ES-I3 (cell line): Measurements from ENCODE around the gene SUSD6.
A peak's percentile ranks its signal among the peaks of the same experiment; 100 is the strongest.
"Not testable (repeated sequence)": the region's sequence is repeated elsewhere in the genome, so short reads cannot be mapped to it uniquely, and the experiment has no call there.

Experiments
- H3K36me3 ChIP-seq: 2 replicates; pipeline ENCODE4 v1.6.1; 2013; ENCODE audit warnings: mild to moderate bottlenecking, low read length, control low read depth, moderate library complexity; ENCODE audit not compliant: insufficient read depth
- H3K4me1 ChIP-seq: 2 replicates; pipeline ENCODE4 v1.6.1; 2013; ENCODE audit warnings: mild to moderate bottlenecking, control low read depth, low read length; ENCODE audit not compliant: insufficient read depth
- H3K9ac ChIP-seq: 2 replicates; pipeline ENCODE4 v1.6.1; 2013; ENCODE audit warnings: low read depth, mild to moderate bottlenecking, low read length, moderate library complexity
- H3K9me3 ChIP-seq: 2 replicates; pipeline ENCODE4 v1.6.1; 2013; ENCODE audit warnings: mild to moderate bottlenecking, low read length, moderate library complexity; ENCODE audit not compliant: control insufficient read depth, insufficient read depth

Gene SUSD6

DNA sequence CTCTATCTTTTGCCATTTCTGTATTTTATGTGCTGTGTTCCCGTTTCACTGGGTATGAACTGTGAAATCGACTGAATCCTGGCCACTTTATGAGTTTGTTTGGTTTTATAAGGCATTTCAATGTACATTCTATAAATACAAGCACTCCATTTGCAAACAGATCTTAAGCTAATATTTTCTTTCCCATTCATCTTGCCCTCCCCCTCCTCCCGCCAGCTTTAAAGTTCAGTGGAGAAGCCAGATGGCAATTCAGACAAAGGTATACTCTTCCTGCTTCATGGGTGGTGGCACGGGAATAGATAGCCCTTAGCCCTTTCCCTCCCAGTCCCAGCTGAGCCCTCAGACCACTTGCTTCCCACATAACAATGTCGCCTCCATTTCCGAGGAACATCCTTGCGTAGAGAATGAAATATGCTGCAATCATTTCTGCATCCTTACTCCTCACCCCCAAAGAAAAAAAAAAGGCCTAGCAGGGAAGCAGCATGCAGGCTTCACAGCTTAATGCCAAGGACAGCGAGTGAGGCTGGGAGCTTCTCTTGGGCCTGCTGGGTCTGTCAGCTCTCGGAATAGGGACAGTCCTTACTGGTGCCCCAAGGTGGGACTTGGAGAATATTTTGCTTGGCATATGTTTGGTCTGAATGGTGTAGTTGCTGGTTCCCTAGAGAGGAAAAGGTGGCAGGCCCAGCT lies 102.7 kb downstream of the SUSD6 start:
- Histone ChIP-seq H3K4me1 (peaks cover 40% of the 10 kb centered on the region), H3K36me3 (no peaks in the 10 kb centered on the region), H3K9ac (no peak overlapping the region), H3K9me3 (no peaks in the 10 kb centered on the region)

DNA sequence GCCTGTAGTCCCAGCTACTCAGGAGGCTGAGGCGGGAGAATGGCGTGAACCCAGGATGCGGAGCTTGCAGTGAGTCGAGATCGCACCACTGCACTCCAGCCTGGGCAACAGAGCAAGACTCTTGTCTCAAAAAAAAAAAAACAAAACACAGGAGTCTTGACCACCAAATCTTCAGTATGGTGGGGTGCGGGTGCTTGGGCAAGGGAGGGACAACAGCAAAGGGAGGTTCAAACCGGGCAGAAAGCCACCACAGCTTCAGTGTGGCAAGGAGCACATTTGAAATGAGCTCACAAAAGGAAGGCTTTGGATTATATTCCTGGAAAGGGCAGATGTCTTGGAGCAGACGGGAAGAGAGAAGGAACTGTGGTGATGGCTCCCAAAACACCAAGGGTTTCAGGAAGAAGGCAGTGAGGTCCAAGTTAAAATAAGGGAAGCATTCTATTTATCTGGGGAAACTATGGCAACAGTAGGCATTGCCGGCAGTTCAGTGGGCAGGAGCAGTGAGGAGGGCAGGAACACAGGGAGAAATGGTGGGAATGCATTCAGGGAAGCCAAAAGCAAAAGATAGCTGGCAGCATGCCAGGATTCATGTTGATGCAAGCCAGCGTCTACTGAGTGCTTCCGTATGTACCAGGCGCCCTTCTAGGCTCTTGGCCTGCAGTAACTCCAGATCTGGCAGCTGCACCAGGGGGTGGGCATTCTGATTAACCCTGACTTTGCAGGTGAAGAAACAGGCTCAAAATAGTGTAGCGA lies 104.5 kb downstream of the SUSD6 start:
- Histone ChIP-seq H3K9ac (no peak overlapping the region), H3K9me3 (no peaks in the 10 kb centered on the region), H3K36me3 (no peaks in the 10 kb centered on the region), H3K4me1 (peaks cover 40% of the 10 kb centered on the region)

DNA sequence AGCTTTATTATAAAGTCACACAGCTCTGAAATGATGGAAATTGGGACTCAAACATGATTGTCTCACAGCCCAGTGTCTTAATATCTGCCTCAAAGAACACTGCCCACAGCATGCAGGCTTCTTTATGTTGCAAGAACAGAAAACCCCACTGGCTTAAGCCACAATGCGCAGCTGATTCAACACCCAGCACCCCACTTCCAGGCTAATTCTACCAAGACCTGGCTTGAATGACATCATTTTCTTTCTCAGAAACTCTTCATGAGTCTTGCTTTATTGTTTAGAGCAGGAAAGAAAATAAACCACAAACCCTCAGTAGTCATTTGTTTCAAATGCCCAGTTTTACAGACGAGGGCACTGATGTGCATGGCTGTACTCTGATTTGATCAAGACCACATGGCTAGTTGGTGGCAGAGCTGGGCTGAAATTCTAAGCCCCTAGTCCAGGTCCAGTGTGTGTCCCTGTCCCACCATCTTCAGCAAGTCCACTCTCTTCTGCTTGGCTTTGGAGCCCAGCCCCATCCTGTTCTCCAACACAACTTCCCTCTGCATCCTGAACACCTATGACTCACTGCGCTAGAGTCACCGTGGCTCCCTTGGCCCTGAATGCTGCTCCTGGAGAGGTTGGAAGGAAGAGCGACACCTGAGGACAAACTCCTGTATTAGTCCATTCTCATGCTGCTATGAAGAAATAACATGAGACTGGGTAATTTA lies 105.2 kb downstream of the SUSD6 start:
- peaks cover 35% of the 10 kb centered on the region for H3K4me1 ChIP-seq
- H3K9me3 ChIP-seq: no peaks in the 10 kb centered on the region
- H3K36me3 ChIP-seq: no peaks in the 10 kb centered on the region
- H3K9ac ChIP-seq: no peak overlapping the region

DNA sequence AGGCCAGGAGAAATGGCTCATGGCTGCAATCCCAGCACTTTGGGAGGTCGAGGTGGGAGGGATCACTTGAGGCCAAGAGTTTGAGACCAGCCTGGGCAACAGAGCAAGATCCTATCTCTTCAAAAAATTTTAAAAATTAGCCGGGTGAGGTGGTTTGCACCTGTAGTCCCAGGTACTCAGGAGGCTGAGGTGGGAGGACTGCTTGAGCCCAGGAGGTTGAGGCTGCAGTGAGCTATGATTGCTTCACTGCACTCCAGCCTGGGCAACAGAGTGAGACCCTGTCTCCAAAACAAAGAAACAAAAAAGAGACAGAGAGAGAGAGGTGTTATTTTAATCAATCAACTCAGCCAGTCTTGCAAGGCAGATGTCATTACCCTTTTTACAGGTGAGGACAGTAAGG lies 107.2 kb downstream of the SUSD6 start:
- H3K36me3 ChIP-seq, H3K9me3 ChIP-seq, H3K9ac ChIP-seq: not testable (repeated sequence)
- peaks cover 16% of the 10 kb centered on the region for H3K4me1 ChIP-seq

DNA sequence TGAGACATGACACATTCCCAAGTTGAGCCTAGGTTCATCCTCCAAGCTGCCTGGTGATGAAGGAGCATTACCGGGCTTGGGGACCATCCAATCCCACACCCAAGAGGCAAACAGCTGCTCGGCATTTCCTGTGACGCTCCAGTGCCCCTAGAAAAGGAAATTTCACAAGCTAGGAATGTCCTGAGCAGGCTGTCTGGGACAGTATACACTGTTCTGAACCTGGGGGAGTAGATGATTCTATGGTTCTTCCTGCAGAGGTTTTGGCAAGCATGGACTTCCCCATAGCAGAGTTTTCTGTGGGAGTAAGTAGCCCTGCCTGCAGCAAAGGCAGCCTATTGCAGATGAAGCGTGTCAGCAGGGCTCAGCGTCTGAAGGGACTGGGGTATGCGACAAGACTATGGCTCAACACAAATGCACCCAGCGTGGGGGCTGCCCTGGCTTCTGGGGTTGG lies 108.1 kb downstream of the SUSD6 start:
- Histone ChIP-seq H3K36me3 (no peaks in the 10 kb centered on the region), H3K4me1 (peaks cover 6% of the 10 kb centered on the region; the same call in 1 of the 2 replicates), H3K9me3 (no peaks in the 10 kb centered on the region), H3K9ac (no peak overlapping the region)

DNA sequence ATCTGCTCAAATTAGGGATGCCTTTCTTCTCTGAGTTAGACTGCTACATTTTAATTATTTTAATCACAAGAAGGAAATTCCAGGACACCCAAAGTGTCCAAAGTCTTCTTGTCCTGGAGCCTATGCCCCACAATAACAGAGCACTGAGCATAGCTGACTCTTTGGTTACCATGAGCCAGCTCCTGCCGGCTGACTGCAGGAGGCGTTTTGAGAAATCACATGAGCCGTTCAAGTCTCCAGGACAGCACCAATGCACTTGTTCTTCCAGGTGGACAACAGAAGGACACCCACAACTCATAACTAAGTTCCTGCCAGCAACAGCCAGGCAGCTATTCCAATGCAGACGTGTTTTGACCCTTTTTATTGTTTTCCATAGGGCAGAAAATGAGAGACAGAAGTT lies 109.5 kb downstream of the SUSD6 start:
- Histone ChIP-seq H3K9ac (no peak overlapping the region), H3K4me1 (0 out of 2 replicates have a peak, but pooled peaks cover 4% of the 10 kb centered on the region), H3K9me3 (no peaks in the 10 kb centered on the region), H3K36me3 (no peaks in the 10 kb centered on the region)

DNA sequence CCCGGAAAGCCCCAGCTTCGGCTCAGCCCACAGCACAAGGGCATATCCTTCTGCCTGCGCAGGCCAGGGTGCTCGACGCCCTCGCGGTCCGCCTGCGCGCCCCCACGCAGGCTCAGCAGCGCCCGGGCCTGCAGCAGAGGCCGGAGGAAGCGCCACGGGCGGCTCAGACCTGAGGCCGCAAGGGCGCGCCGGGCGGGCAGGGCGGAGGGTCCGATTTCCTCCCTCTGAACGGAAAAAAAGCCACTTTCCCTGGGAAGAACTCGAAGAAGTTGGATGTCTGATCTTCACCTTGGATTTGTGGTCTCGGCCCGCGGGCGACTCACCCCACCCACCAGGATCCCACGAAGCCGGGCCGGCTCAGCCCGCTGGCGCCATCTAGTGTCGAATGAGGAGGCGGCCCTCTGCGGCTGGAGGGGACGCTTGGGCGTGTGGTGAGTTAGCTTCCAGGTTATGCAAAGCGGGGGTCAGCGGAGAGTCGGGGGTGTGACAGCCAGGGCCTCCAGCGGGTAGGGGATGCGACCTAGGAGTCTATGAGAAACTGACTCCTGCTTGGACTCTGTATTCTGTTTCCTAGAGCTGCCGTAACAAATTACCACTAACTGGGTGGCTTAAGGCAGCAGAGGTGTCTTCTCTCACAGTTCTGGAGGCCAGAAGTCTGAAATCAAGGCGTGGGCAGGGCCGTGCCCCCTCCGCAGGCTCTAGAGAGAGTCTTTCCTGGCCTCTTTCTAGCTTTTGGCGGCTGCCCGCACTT lies 115.5 kb downstream of the SUSD6 start:
- Histone ChIP-seq H3K36me3 (no peaks in the 10 kb centered on the region), H3K4me1 (no peaks in the 10 kb centered on the region), H3K9ac (peak overlapping the region; percentile 59), H3K9me3 (no peaks in the 10 kb centered on the region)

DNA sequence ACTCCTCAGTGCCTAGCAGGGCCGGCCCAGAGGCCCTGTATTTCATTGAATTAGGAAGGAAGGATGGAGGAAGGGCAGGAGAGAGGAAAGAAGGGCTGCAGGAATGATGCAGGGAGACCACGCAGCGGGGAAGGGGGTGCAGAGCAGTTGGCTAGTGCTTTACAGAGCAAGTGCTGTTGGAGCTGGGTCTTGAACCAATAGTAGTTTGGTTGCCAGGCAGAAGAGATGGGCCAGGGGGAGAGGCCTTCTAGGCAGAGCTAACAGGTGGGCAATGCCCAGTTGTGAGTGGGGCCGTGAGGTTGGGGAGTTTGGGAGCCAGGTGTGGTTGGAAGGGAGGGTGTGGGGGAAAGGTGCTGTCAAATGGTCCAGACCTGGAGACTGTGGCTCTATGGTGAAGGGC lies 116.5 kb downstream of the SUSD6 start:
- H3K36me3 ChIP-seq: no peaks in the 10 kb centered on the region
- no peaks in the 10 kb centered on the region for H3K9me3 ChIP-seq
- no peaks in the 10 kb centered on the region for H3K4me1 ChIP-seq
- no peak overlapping the region for H3K9ac ChIP-seq

DNA sequence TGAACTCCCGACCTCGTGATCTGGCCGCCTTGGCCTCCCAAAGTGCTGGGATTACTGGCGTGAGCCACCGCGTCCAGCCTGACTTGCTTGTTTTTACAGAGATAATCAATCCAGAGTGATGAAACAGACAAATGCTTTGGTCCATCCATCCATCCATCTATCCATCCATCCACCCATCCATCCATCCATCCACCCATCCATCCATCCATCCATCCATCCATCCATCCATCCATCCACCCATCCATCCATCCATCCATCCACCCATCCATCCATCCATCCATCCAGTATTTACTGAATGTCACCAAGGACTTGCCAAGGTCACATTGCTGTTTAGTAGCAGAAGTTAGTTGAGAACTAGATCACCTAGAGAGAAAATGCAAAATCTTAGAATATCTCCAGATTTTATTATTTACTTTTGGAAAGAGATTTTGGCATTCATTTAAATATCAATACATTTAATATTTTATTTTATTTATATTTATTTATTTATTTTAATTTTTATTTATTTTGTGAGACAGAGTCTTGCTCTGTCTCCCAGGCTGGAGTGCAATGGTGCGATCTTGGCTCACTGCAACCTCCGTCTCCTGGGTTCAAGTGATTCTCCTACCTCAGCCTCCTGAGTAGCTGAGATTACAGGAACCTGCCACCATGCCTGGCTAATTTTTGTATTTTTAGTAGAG lies 120.7 kb downstream of the SUSD6 start:
- not testable (repeated sequence) for H3K36me3 ChIP-seq, H3K4me1 ChIP-seq, H3K9ac ChIP-seq, H3K9me3 ChIP-seq

DNA sequence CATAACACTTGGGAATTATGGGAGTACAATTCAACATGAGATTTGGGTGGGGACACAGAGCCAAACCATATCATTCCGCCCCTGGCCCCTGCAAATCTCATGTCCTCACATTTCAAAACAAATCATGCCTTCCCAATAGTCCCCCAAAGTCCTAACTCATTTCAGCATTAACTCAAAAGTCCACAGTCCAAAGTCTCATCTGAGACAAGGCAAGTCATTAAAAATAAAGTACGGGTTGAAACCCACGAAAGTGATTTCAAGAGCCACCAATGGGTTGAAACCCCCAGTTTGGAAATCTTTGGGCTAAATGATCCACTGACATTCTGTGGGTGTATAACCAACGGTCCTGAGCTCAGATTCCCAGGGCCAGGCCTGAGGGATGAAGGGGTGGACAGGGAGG lies 125.0 kb downstream of the SUSD6 start:
- H3K9ac ChIP-seq, H3K9me3 ChIP-seq, H3K36me3 ChIP-seq, H3K4me1 ChIP-seq: not testable (repeated sequence)

DNA sequence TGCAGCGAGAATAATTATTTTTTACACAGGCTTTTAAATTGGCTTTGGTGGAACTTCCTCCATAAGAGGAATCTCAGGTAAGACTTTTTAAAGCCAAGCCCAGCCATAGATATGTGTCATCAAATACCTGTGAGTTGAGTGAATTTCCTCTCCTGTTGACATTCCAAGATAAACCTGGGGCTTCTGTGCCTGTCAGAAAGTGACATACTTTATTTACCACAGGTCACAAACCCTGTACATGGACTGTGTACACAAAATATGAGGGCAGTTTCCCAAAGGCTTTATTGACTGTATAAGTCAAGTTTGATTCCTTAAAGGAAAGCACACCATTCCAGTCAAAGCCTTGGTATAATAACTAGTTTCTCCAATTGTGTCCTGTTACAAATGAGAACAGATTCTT lies 129.7 kb downstream of the SUSD6 start:
- no peaks in the 10 kb centered on the region for H3K36me3 ChIP-seq
- H3K9me3 ChIP-seq: peaks cover 20% of the 10 kb centered on the region; the same call in 1 of the 2 replicates
- H3K9ac ChIP-seq: no peak overlapping the region
- H3K4me1 ChIP-seq: no peaks in the 10 kb centered on the region

DNA sequence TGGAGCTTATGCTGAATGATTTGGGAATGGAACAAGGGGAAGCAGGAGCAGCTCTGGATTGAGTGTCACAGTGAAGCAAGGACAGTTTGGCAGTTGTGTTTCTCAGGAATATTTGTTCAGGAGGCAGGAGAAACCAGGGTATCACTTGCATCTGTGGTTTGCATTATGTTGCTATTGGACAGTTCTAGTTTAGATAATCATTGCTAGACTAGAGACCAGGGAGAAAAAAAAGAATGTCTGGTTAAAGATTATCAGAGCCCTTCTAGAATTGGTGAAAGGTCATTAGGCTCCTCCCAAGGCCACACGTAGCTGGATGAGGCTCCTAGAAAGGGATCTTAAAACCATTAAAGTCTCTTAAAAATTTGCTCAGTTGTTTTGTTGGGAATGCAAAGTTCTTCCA lies 138.6 kb downstream of the SUSD6 start:
- Histone ChIP-seq H3K9me3 (no peaks in the 10 kb centered on the region), H3K36me3 (no peaks in the 10 kb centered on the region), H3K9ac (no peak overlapping the region), H3K4me1 (no peaks in the 10 kb centered on the region)

DNA sequence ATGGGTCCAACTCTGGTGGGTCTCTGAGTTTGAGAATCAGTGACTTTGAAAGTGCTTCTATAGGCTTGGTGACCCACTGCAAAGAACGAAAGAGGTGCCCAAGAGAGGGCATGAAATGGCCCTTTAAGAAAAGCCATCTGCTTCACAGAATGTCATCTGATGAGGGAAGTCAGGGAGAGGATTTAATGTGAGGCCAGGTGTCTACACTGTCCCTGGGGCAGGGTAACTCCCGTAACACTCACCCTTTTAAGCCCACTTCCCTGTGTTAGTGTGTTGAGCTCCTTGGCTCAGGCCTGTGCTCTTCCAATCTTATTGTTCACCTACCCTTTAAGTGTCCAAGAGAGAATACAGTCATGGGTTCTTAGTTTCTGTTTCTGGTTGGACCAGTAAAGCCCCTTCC lies 139.1 kb downstream of the SUSD6 start:
- H3K9ac ChIP-seq: no peak overlapping the region
- no peaks in the 10 kb centered on the region for H3K36me3 ChIP-seq
- H3K4me1 ChIP-seq: no peaks in the 10 kb centered on the region
- no peaks in the 10 kb centered on the region for H3K9me3 ChIP-seq

DNA sequence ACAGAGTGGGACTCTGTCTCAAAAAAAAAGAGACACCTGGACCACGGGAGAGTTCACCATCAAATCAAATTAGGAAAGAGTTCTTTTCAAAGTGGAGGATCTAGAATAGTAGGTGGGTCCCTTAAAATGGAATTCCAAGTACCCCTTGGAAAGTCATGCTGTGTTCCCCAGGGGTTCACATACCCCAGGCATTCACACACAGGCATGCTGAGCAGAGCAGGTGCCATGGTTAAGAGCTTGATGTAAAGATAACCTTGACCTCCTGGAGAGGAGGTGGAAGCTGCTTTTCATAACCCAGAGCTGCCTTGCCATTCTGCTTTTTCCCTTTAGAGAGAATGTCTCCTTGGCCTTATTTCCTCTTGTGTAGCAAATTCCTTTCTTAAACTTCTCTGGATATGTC lies 141.4 kb downstream of the SUSD6 start:
- Histone ChIP-seq H3K36me3 (no peaks in the 10 kb centered on the region), H3K9ac (no peak overlapping the region), H3K9me3 (no peaks in the 10 kb centered on the region), H3K4me1 (no peaks in the 10 kb centered on the region)
